Prostate gland (tissue), 2 donors: ENCODE results near the gene MAGI2. TPM values are rescaled to one million over a fixed set of nuclear protein-coding genes. Genes with fewer than 3 reads are reported as not detected.

Experiments used
- DNase-seq: peaks from one replicate; pipeline ENCODE4 v3.0.0-alpha.2; 2019; ENCODE audit warnings: low spot score
- H3K27ac ChIP-seq, 2 donors: fragments of 200-600 bp; sonication (generic); 2 replicates each; pipeline ENCODE4 v1.5.1; 2017 to 2019
- H3K27me3 ChIP-seq: fragments of 200-600 bp; sonication (generic); replicated peaks from 2 replicates; pipeline ENCODE4 v1.5.1; 2019; ENCODE audit not compliant: insufficient read depth
- H3K36me3 ChIP-seq, 2 donors: fragments of 200-600 bp; sonication (generic); 1 replicate in 1 of 2; 2 replicates in 1 of 2; pipeline versions ENCODE4 v1.5.1 to v1.8.1; 2017 to 2019
- H3K4me1 ChIP-seq: fragments of 200-600 bp; sonication (generic); replicated peaks from 2 replicates; pipeline ENCODE4 v1.5.1; 2019
- H3K4me3 ChIP-seq, 2 donors: fragments of 200-600 bp; sonication (generic); 2 replicates each; pipeline ENCODE4 v1.5.1; 2017 to 2019
- H3K9me3 ChIP-seq: fragments of 200-600 bp; sonication (generic); 2 replicates; pipeline ENCODE4 v1.5.1; 2017
- POLR2A ChIP-seq: fragments of 450-650 bp; IDR thresholded peaks from one replicate; pipeline ENCODE4 v1.6.1; 2016; ENCODE audit warnings: antibody characterized with exemption, mild to moderate bottlenecking
- POLR2AphosphoS5 ChIP-seq: sonication (generic); formaldehyde crosslinking; IDR thresholded peaks from one replicate; pipeline ENCODE4 v1.6.1; 2017; ENCODE audit warnings: antibody characterized with exemption
- WGBS: methylation state at CpG from one replicate; pipeline ENCODE4 v1.1.5; 2018; 5-methylcytosine and 5-hydroxymethylcytosine counted together
- intact Hi-C: fragments of 100-400 bp; cut with DNase I; formaldehyde crosslinking; loops from one replicate; pipeline ENCODE4 v1.14.2; 2022
- total RNA-seq, 2 donors: library from RNA; depleted of rRNA; stranded (reverse); fragments of >200 nt; gene quantifications; one replicate each; pipeline ENCODE4 v1.1.0, GENCODE V29; 2016
- TF ChIP-seq, protein P1 (sequence below), 4 experiments: fragments of 200-600 bp in 2 of 4; fragments of 450-650 bp in 2 of 4; sonication (generic) in 2 of 4; IDR thresholded peaks; 1 replicate in 3 of 4; 2 replicates in 1 of 4; pipeline ENCODE4 v1.5.1; 2016 to 2019; ENCODE audit warnings: antibody characterized with exemption in 4 of 4, mild to moderate bottlenecking in 2 of 4, moderate library complexity in 2 of 4

MAGI2 gene
- total RNA-seq, 2 donors from 2014 or later = 27.1 to 31.3 TPM

DNA sequence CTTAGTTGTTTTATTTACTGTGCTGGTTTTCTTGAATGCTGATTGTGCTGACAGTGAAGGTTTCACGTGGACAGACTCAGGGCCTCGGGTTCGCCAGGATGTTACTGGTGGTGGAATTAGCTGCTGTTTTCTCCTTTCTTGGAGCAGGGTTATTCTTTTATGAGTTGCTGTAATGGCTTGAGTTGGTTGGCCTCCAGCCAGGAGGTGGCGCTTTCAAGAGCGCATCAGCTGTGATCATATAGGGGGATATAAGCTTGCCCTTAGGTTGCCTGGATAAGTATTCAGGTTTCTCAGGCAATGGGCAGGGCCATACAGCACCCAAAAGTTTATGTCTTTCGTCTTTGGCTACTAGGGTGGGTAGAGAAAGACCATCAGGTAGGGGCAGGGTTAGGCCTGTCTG is 913.6 kb downstream of the MAGI2 start:
- DNase-seq = no peak
- no peaks in the 10 kb centered on the region for H3K9me3 ChIP-seq
- no peaks in the 10 kb centered on the region for H3K4me1 ChIP-seq
- H3K27me3 ChIP-seq = no peaks in the 10 kb centered on the region
- WGBS = 94% methylated on average over 6 of the region's 6 CpGs
- H3K36me3 ChIP-seq = no peaks in the 10 kb centered on the region
- H3K27ac ChIP-seq = no peak overlapping the region
- TF ChIP-seq, protein P1, sequence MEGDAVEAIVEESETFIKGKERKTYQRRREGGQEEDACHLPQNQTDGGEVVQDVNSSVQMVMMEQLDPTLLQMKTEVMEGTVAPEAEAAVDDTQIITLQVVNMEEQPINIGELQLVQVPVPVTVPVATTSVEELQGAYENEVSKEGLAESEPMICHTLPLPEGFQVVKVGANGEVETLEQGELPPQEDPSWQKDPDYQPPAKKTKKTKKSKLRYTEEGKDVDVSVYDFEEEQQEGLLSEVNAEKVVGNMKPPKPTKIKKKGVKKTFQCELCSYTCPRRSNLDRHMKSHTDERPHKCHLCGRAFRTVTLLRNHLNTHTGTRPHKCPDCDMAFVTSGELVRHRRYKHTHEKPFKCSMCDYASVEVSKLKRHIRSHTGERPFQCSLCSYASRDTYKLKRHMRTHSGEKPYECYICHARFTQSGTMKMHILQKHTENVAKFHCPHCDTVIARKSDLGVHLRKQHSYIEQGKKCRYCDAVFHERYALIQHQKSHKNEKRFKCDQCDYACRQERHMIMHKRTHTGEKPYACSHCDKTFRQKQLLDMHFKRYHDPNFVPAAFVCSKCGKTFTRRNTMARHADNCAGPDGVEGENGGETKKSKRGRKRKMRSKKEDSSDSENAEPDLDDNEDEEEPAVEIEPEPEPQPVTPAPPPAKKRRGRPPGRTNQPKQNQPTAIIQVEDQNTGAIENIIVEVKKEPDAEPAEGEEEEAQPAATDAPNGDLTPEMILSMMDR (IDR thresholded peaks at IDR 0.05) = no peak
- TF ChIP-seq POLR2AphosphoS5 = no peak
- TF ChIP-seq POLR2A = no peak
- intact Hi-C loops = no loop called here
- no peak overlapping the region for H3K4me3 ChIP-seq

DNA sequence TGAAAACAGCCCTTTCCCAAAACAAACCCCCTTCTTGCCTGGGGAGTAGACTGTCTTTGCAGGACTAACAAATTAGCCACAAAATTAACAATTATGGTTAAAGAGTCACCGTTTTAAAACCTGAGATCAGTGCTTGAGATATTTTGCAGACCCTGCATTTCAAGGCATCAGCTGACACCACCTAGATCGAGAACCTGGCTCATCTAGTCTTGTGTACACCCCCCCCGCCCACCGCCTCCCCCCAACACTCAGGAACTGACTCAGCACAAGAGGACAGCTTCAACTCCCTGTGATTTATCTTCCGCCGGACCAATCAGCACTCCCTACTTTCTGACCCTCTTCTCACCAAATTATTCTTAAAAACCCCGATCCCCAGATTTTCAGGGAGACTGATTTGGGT is 917.8 kb downstream of the MAGI2 start:
- 64% methylated on average over 7 of the region's 7 CpGs for WGBS
- DNase-seq = no peak
- H3K4me1 ChIP-seq = no peaks in the 10 kb centered on the region
- no peak overlapping the region for H3K27ac ChIP-seq
- no peak for TF ChIP-seq POLR2AphosphoS5
- no peak for TF ChIP-seq POLR2A
- TF ChIP-seq, protein P1 (IDR thresholded peaks at IDR 0.05) = no peak
- H3K4me3 ChIP-seq = no peak overlapping the region
- no peaks in the 10 kb centered on the region for H3K27me3 ChIP-seq
- no peaks in the 10 kb centered on the region for H3K9me3 ChIP-seq
- no peaks in the 10 kb centered on the region for H3K36me3 ChIP-seq
- intact Hi-C loops = no loop called here

DNA sequence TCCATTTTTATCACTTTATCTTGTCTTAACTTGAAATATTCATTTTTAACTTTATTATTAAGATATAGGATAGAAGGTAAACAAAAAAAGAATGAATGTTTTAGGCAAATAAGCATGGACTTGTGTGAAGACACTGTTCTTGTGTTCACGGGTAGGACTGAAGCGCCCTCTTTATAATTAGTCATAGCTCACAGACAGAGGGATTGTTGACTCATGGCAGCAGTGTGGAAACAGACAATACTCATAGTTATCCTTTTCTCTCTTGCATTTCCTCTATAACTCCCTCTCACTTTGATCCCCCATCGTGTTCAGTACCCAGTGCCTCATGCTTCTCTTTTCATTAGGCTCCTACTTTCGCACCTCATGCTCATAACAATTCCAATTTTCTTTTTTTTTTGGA is 923.1 kb downstream of the MAGI2 start:
- no peak overlapping the region for H3K4me3 ChIP-seq
- H3K27me3 ChIP-seq = no peaks in the 10 kb centered on the region
- no peaks in the 10 kb centered on the region for H3K4me1 ChIP-seq
- no peaks in the 10 kb centered on the region for H3K9me3 ChIP-seq
- WGBS = 69% methylated on average over 4 of the region's 4 CpGs
- H3K27ac ChIP-seq = no peak overlapping the region
- intact Hi-C loops = no loop called here
- H3K36me3 ChIP-seq = no peaks in the 10 kb centered on the region
- no peak for DNase-seq
- TF ChIP-seq POLR2A (no peak), POLR2AphosphoS5 (no peak)
- TF ChIP-seq, protein P1 (IDR thresholded peaks at IDR 0.05) = no peak

DNA sequence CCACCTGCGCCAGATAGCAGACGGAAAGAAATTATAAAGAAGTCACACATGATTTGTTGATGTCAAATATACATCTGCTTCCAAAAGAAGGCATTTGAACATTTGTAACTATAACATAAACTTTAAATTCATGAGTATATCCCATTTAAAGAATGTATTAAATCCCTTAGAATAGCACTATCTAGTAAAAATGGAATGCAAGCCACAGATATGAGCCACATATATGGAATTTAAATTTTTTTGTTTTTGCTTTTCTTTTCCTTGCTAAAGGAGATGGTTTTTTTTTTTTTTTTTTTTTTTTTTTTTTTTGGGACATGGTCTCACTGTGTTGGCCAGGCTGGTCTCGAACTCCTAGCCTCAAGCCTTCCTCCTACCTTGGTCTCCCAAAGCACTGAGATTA is 924.1 kb downstream of the MAGI2 start:
- no peak for DNase-seq
- H3K4me3 ChIP-seq = no peak overlapping the region

DNA sequence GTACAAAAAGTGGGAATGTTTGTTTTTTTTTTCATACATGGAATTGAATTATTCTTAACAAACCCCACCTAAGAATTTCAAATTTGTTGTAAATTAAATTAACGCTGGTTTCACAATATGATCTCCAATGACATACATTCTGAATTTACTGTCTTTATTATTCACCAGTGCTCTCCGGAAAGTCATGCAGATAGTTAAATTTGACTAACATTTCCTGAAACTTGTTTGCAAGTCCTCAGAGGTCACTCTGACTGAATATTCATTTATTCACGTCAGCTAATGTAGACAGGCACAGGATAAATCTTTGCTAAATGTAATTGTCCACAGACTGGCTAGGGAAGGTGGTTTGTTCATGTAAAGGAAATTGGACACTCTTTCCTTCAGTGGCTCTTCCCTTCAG is 924.5 kb downstream of the MAGI2 start:
- TF ChIP-seq, protein P1 (IDR thresholded peaks at IDR 0.05) = no peak
- H3K9me3 ChIP-seq = no peaks in the 10 kb centered on the region
- no peak for DNase-seq
- intact Hi-C loops = no loop called here
- H3K4me3 ChIP-seq = no peak overlapping the region
- WGBS = 70% methylated on average over 3 of the region's 3 CpGs
- H3K27me3 ChIP-seq = no peaks in the 10 kb centered on the region
- no peaks in the 10 kb centered on the region for H3K4me1 ChIP-seq
- no peaks in the 10 kb centered on the region for H3K36me3 ChIP-seq
- no peak overlapping the region for H3K27ac ChIP-seq

More for the DNA sequence above, 924.1 kb downstream of the MAGI2 start:
- no peaks in the 10 kb centered on the region for H3K9me3 ChIP-seq
- no peaks in the 10 kb centered on the region for H3K4me1 ChIP-seq
- TF ChIP-seq POLR2AphosphoS5 (no peak), POLR2A (no peak)
- TF ChIP-seq, protein P1 (IDR thresholded peaks at IDR 0.05) = no peak
- intact Hi-C loops = no loop called here
- 85% methylated on average over 3 of the region's 3 CpGs for WGBS
- no peaks in the 10 kb centered on the region for H3K36me3 ChIP-seq
- no peaks in the 10 kb centered on the region for H3K27me3 ChIP-seq
- no peak overlapping the region for H3K27ac ChIP-seq
